SK-N-SH treated with all-trans-retinoic acid at 6 μM for 48 hours (cell line): ENCODE results near the gene ELMO1.
A peak's percentile ranks its signal among the peaks of the same experiment; 100 is the strongest.

ENCODE experiments used
- ARNTL ChIP-seq: fragments of 450-650 bp; formaldehyde crosslinking; IDR thresholded peaks from 2 replicates; pipeline ENCODE4 v1.5.0; 2020; ENCODE audit warnings: low read depth, mild to moderate bottlenecking, moderate library complexity, borderline replicate concordance
- BACH2 ChIP-seq: fragments of 250-450 bp; sonication (Bioruptor Pico); IDR thresholded peaks from 2 replicates; pipeline ENCODE4 v1.9.0; 2021; ENCODE audit warnings: mild to moderate bottlenecking, borderline replicate concordance
- CSDC2 ChIP-seq: fragments of 250-450 bp; sonication (Bioruptor Pico); IDR thresholded peaks from 2 replicates; pipeline ENCODE4 v1.5.0; 2020; ENCODE audit warnings: mild to moderate bottlenecking, moderate library complexity
- OSR1 ChIP-seq: fragments of 250-450 bp; sonication (Bioruptor Pico); IDR thresholded peaks from 2 replicates; pipeline ENCODE4 v1.8.0; 2022; ENCODE audit warnings: moderate library complexity, mild to moderate bottlenecking, inconsistent platforms
- PATZ1 ChIP-seq: fragments of 250-450 bp; sonication (Bioruptor Pico); IDR thresholded peaks from 2 replicates; pipeline ENCODE4 v1.8.0; 2020; ENCODE audit warnings: mild to moderate bottlenecking, moderate library complexity, borderline replicate concordance
- PPARA ChIP-seq: fragments of 250-450 bp; sonication (Bioruptor Pico); IDR thresholded peaks from 2 replicates; pipeline ENCODE4 v1.5.0; 2020; ENCODE audit warnings: mild to moderate bottlenecking, borderline replicate concordance
- SNAI2 ChIP-seq: fragments of 250-450 bp; sonication (Bioruptor Pico); IDR thresholded peaks from 2 replicates; pipeline ENCODE4 v1.5.0; 2020; ENCODE audit warnings: mild to moderate bottlenecking, moderate library complexity
- TCF4 ChIP-seq: fragments of 250-450 bp; sonication (Bioruptor Pico); IDR thresholded peaks from 2 replicates; pipeline ENCODE4 v1.8.0; 2021; ENCODE audit warnings: mild to moderate bottlenecking, moderate library complexity, borderline replicate concordance
- ZC3H10 ChIP-seq: fragments of 250-450 bp; sonication (Bioruptor Pico); IDR thresholded peaks from 2 replicates; pipeline ENCODE4 v1.5.1; 2021; ENCODE audit warnings: mild to moderate bottlenecking, moderate library complexity
- ZFP30 ChIP-seq: fragments of 450-650 bp; formaldehyde crosslinking; IDR thresholded peaks from 2 replicates; pipeline ENCODE4 v1.5.0; 2022; ENCODE audit warnings: mild to moderate bottlenecking, moderate library complexity
- ZNF70 ChIP-seq: fragments of 450-650 bp; formaldehyde crosslinking; IDR thresholded peaks from 2 replicates; pipeline ENCODE4 v1.5.0; 2020; ENCODE audit warnings: mild to moderate bottlenecking, moderate library complexity
- ZNF8 ChIP-seq: fragments of 450-650 bp; formaldehyde crosslinking; IDR thresholded peaks from 2 replicates; pipeline ENCODE4 v1.5.0; 2020; ENCODE audit warnings: mild to moderate bottlenecking, moderate library complexity

DNA sequence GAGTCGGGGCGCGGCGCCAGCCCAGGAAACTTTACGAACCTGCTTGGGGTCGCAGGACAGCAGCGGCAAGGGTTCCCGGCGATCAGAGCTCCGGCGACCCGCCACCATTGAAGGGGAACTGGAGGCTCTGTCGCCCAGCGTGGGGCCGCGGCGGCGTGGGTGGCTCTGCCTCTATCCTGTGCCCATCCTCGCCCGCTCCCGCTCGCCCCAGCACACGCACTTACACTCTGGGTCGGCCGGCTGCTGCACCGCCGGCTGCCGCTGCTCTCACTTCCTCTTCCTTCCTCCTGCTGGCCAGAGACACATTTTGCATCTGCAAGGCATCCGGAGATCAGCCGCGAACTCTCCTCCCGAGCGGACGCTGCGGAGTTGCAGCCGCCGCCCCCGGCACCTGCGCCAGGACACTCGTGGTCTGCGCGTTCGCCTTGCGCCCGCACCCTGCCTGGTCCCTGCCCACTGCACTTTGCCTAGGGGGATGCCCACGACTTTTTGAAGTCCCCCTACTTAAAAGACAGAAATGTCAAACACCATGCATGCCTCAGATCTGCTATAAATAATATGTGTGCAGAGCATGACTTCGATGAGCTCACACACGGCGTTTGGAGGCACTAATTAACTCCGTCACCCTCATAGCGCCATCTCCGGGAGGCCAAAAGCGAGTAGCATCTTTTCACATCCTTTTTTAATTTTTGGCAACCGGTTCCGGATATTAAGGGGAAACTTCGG is at the start of gene ELMO1:
- TF ChIP-seq ARNTL (CRISPR knock-in tag) (no peak), ZNF70 (CRISPR knock-in tag) (no peak), BACH2 (CRISPR knock-in tag) (no peak), PPARA (CRISPR knock-in tag) (no peak), ZFP30 (CRISPR knock-in tag) (no peak), ZNF8 (CRISPR knock-in tag) (no peak), ZC3H10 (no peak), SNAI2 (CRISPR knock-in tag) (peak; percentile 54; the same call in 1 of the 2 replicates), OSR1 (CRISPR knock-in tag) (no peak), CSDC2 (CRISPR knock-in tag) (no peak), TCF4 (0 out of 2 replicates have a peak, but pooled peaks have one; percentile 28), PATZ1 (no peak)
